GM18508 (cell line): ENCODE measurements around the gene ST8SIA1.

ENCODE experiments used
- ATAC-seq: cut with Tn5 transposase; IDR thresholded peaks from one replicate; pipeline ENCODE4 v1.9.1; 2021; ENCODE audit warnings: moderate number of reproducible peaks; ENCODE audit not compliant: insufficient read depth, unreplicated experiment

ST8SIA1 gene

DNA sequence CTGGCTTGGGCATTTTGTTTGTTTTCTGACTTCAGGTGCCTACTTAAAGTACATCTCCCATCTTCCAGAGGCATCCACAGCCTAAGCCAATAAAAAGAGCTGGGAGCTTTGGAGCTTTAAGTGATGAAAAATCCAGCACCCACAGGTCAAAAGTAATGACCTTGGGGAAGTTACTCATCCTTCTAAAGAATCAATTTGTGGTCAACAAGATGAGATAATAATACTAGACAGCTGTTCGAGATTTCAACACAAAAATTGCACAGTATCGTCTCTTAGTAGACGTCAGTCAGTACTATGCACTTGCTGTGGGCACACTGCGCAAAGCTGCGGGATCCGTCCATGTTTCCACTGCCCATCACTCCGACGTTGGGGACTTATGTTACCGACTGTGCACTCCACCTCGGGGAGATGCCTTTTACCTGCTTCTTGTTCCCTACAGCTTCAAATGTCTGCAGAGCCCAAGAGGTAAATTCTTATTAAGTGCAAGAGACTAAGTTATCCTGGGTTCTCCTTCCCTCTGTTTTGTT, 1.3 kb downstream of the ST8SIA1 start:
- no peak for ATAC-seq

- no peak for ATAC-seq
Observed at GRCh38 chr12:22332202-22332601, 2.3 kb downstream of the ST8SIA1 start.

- no peak for ATAC-seq
Observed at GRCh38 chr12:22329621-22330020, 4.9 kb downstream of the ST8SIA1 start.

DNA sequence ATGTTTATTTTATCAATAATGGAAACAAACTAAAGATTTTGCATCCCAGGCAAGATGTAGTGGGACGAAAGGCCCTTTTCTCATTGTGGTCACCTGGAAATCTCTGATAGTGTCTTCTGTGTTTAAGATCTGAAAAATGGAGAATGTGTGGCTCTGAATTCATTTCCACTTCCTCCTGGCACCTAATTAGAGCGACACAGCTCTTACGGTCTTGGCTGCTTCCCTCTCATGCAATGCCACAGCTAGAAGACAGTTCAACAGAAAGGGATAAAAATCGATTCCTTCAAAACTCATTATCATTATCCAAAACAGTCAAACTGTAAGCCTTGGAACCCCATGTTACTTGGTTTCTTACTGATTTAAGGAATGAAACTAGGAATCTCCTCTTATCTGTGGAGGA, 9.3 kb downstream of the ST8SIA1 start:
- ATAC-seq: no peak

GRCh38 chr12:22322091-22322490, 12.4 kb downstream of the ST8SIA1 start:
- no peak for ATAC-seq

DNA sequence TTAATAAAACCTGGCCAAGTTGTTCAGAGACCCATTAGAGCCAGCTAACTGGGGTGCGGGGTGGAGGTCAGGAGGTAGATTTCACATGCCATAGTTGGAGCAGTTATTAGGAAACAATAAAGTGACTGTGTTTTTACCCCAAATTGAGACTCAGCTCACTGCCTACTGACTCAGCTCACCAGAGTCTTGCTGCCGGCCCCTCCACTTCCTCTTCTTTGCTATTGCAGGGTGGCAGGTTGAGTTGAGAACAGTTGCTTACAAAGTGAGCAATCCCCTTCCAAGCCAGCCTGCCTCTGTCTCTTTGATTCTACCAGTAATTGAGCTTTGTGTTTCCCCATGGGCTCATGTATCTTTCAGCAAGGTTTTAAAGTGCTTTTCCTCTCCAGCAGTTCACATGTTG, 12.9 kb downstream of the ST8SIA1 start:
- no peak for ATAC-seq

- ATAC-seq: no peak
Observed at GRCh38 chr12:22321018-22321605, 13.4 kb downstream of the ST8SIA1 start.

DNA sequence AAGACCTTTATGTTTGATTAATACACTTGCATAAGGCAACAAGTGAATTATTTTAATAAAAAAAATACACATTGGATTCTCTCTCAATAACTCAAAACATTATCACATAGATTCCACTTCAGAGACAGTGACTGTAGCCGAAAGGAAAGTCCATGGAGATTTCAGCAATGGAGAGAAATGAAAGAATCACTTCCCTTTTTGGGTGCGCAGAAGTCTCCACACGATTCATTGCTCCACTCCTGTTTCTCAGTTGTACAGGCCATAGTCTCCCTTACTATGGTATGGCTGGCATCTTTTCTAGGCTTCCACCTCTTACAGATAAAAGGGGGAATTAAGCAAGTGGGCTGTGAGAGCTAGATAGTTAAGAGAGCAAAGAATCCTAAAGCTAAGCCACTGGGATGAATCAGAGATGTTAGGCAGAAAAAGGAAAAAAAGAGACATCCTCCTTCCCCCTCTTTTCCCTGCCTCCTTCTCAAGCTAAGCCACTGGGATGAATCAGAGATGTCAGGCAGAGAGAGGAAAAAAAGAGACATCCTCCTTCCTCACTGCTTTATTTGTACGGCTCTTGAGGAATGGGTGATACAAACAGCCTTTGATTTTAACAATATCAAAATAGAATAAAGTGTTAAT, 16.3 kb downstream of the ST8SIA1 start:
- no peak for ATAC-seq

GRCh38 chr12:22313963-22314330, 20.6 kb downstream of the ST8SIA1 start:
- ATAC-seq: no peak

GRCh38 chr12:22313286-22313962, 21.1 kb downstream of the ST8SIA1 start:
- no peak for ATAC-seq

GRCh38 chr12:22312336-22312735, 22.2 kb downstream of the ST8SIA1 start:
- ATAC-seq: no peak

GRCh38 chr12:22310709-22311108, 23.8 kb downstream of the ST8SIA1 start:
- no peak for ATAC-seq

- ATAC-seq: no peak
Observed at GRCh38 chr12:22310275-22310674, 24.2 kb downstream of the ST8SIA1 start.

DNA sequence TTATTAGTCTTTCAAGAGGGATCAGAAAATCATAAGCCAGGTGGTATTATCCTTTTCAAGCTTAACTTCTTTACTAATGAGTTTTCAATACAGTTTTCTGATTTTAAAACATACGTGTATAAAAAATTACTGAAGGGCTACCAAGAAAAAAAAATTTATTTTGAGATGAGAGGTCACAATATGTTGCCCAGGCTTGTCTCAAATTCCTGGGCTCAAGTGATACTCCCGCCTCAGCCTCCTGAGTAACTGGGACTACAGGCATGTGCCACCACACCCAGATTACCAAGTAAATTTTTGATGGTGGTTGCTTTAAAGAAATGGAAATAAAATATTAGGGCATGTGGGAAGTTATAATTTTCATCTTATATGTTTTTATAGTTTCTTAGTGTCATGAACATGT, 26.7 kb downstream of the ST8SIA1 start:
- ATAC-seq: no peak

GRCh38 chr12:22306311-22306710, 28.2 kb downstream of the ST8SIA1 start:
- no peak for ATAC-seq

DNA sequence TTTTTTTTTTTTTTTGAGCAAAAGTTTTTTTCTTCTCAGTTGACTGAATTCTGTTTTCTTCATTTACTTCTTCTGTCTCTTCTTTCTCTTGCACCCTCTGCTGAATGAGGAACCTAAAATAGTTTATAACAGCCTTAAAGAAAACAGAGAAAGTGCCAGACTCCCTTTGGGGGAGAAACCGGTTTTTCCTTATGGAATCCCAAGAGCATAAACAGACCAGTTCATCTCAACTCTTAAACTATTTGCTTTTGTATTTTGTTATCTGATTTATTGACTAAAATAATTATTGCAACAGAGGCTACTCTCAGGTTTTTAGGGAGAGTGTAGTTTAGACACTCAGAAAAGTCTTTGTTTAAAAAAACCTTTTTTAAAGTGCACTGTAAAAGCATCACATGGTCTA, 30.2 kb downstream of the ST8SIA1 start:
- no peak for ATAC-seq

- no peak for ATAC-seq
Observed at GRCh38 chr12:22299294-22299912, 35.1 kb downstream of the ST8SIA1 start.

DNA sequence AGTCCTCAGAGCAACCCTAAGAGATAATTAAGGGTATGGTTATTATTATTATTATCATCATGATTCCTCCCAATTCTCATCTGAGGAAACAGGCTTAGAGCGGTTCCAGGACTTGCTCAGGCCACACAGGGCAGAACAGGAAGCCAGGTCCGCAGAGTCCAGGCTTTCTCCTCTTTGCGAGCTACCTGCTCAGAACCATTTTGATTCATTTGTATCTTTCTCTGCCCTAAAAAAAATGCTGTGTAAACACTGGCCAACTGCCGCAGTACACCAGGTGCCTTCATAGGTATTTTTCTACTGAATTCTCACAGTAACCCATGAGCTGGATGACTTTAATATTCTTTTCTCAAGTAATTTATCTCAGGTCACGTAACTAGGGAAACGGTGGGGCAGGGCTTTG, 45.3 kb downstream of the ST8SIA1 start:
- no peak for ATAC-seq

DNA sequence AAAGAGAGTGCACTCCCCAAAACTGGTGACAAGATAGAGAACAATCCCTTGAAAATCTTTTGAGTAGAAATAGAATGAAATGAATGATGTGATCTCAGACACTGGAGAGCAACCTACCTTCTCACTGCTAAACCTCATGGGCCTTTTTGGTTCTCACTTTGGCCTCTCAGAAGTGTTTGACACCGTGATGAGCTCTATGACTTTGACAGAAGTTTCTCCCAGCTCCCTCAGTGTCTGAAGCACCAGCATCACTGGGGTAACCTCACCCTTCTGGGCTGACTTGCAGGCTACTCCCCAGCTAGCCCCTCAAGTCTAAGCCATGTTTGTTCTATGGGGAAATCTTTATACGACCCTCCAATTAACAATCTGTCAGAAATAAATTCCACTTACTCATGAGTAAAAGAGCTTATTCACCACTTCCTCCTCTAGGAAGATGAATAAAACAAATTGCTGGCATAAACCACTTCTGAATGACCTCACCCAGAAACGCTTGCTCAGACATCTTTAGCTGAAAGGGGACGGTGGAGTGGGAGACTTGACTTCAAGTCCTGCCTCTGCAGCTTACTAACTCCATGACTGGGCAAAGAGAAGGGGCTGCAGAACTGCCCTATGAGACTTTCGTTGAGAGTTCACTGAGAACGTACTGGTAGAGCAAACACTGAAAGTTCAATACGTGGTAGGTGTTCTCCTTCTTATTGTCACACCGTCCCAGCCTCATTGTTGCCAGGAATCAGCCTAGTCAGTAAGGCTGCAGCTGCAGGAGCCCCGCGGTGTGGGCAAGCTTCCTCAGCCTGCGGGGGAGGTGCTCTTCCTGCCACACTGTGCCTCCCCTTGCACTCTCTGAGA, 46.5 kb downstream of the ST8SIA1 start:
- ATAC-seq: no peak

- ATAC-seq: no peak
Observed at GRCh38 chr12:22287101-22287500, 47.4 kb downstream of the ST8SIA1 start.
